ENCODE results near the gene MXD4.
"Not testable (repeated sequence)": the region's sequence is repeated elsewhere in the genome, so short reads cannot be mapped to it uniquely, and the experiment has no call there.

Gene MXD4

DNA sequence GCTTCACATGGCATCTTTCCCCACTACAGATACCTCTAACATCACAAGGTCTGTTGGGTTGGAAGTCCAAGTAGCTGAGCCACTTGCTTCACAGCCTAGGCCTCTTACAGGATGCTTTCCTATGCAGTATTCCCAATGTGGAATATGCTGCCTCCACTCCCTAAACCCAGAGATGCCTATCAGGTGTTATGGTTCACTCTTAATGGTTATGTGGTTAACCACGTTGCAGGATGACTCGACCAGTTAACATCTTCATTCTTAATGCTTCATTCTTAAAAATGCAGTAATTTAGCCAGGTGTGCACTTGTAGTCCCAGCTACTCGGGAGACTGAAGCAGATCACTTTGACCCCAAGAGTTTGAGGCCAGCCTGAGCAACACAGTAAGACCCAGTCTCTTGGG is 44.2 kb downstream of the MXD4 start:
- DNase-seq = no peak

DNA sequence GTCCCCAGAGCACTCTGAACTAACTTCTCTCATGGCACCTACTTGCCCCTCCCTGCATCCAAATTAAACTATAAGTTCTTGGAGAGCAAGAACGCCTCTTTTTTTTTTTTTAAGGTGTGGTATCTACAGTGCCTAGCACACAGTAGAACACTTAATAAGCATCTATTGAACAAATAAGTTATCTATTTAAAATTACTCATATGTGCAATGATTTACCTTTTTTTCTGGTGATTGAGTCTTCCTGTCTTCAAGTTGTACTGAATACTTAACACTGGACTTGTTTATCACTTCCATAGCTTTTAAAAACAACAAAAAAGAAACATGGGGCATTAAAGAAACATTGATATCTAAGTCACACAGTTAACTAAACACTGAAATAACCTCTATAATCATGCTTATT is 49.1 kb downstream of the MXD4 start:
- DNase-seq = no peak

GRCh38 chr4:2202789-2203188 is 59.1 kb downstream of the MXD4 start:
- not testable (repeated sequence) for DNase-seq

Measured in SHP77 treated with DMSO at 0.1 percent for 48 hours (cell line).